C4-2B (cell line): ENCODE data around the gene CRACR2A.

Source experiments
- CTCF ChIP-seq: fragments of 450-650 bp; conservative IDR thresholded peaks from 2 replicates; pipeline ENCODE4 v1.5.1; 2017; ENCODE audit warnings: mild to moderate bottlenecking
- ZFX ChIP-seq: fragments of 450-650 bp; IDR thresholded peaks from 2 replicates; pipeline ENCODE4 v1.6.1; 2017

DNA sequence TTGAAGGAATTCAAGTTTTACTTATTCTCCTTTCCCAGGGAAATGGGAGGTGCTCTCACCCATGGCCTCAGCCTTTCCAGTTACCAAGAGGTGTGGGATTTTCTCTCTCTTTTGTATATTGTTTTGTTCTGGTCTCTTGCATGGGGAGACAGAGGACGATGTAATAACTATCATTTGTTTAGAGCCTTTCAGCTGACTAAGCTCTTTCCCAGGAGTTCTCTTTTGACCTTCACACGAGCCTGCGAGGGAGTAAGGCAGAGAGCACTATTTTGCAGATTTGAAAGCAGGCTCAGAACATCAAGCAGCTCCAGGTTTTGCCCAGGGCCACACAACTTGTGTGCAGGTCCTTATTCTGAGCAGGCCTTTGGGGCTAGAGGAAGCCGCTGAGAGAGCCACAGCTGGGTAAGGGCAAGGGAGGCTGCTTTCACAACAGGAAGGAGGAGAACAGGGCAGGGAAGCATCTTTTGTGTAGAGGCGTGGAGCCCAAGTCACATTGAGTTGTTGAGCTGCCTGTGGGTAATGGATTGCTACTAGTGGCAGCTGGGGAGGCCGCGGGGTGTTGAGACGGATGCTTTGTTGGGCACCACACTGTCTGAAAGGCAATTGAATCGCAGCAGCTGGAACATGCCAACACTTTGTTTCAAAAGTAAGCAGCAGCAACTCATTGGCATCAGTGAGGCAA, 145.7 kb downstream of the CRACR2A start:
- no peak for TF ChIP-seq CTCF
- TF ChIP-seq ZFX = no peak
